ENCODE data around the gene KBTBD2. TPM values are rescaled to one million over a fixed set of nuclear protein-coding genes. Genes with fewer than 3 reads are reported as not detected.

Gene KBTBD2
- total and polyA plus RNA-seq, 2 experiments from 2014 or later: 19.1 to 33.1 TPM

GRCh38 chr7:32892521-32893206 lies 1.1 kb upstream of the KBTBD2 start:
- Histone ChIP-seq H4K20me1 (ENCODE audit: insufficient read depth) (0 out of 2 replicates have a peak, but pooled peaks cover 6% of the 10 kb centered on the region), H3K4me3 (peak overlapping the region; percentile 77), H2AFZ (peak overlapping the region; percentile 89), H3K79me2 (ENCODE audit: insufficient read depth) (peaks cover 33% of the 10 kb centered on the region), H3K27me3 (replicated peaks; ENCODE audit: insufficient read depth) (no peaks in the 10 kb centered on the region), H3K36me3 (ENCODE audit: low read depth) (no peaks in the 10 kb centered on the region), H3K9ac (peak overlapping the region; percentile 98), H3K9me2 (ENCODE audit: insufficient read depth) (no peaks in the 10 kb centered on the region), H3K4me1 (ENCODE audit: insufficient read depth) (peaks cover 23% of the 10 kb centered on the region), H3K27ac (peak overlapping the region; percentile 92), H3K4me2 (ENCODE audit: unreplicated experiment) (peak overlapping the region; percentile 96), H3K9me3 (ENCODE audit: low read depth) (no peaks in the 10 kb centered on the region), H3F3A (ENCODE audit: insufficient read depth) (peaks cover 44% of the 10 kb centered on the region)
- in situ Hi-C loops (cut with MboI): no loop called here
- whole genome bisulfite sequencing, 2 experiments (ENCODE audit: low coverage in 1 of 2, low lambda C conversion rate in 2 of 2, missing lambda C conversion rate in 2 of 2): 0 to 2% methylated on average over 22 of the region's 22 CpGs
- TF ChIP-seq EZH2 (IDR thresholded peaks at IDR 0.05; ENCODE audit: insufficient read depth, poor library complexity, severe bottlenecking) (no peak), EZH2phosphoT487 (IDR thresholded peaks at IDR 0.05; ENCODE audit: insufficient read depth, low read depth) (no peak)
- DNase-seq: peak; percentile 81

GRCh38 chr7:32891800-32892520 lies 400 bp upstream of the KBTBD2 start:
- in situ Hi-C loops (cut with MboI): no loop called here
- H3K27me3 ChIP-seq (replicated peaks; ENCODE audit: insufficient read depth): no peaks in the 10 kb centered on the region
- peak; percentile 99 for DNase-seq
- H3K4me3 ChIP-seq: peak overlapping the region; percentile 93
- H3K9me3 ChIP-seq (ENCODE audit: low read depth): no peaks in the 10 kb centered on the region
- TF ChIP-seq EZH2phosphoT487 (IDR thresholded peaks at IDR 0.05; ENCODE audit: insufficient read depth, low read depth): no peak
- peak overlapping the region; percentile 89 for H2AFZ ChIP-seq
- H3K4me1 ChIP-seq (ENCODE audit: insufficient read depth): peaks cover 29% of the 10 kb centered on the region
- no peaks in the 10 kb centered on the region for H3K36me3 ChIP-seq (ENCODE audit: low read depth)
- peak overlapping the region; percentile 97 for H3K27ac ChIP-seq
- peak overlapping the region; percentile 96 for H3K4me2 ChIP-seq (ENCODE audit: unreplicated experiment)
- no peaks in the 10 kb centered on the region for H3K9me2 ChIP-seq (ENCODE audit: insufficient read depth)
- H3K79me2 ChIP-seq (ENCODE audit: insufficient read depth): peaks cover 40% of the 10 kb centered on the region
- 0 out of 2 replicates have a peak, but pooled peaks cover 9% of the 10 kb centered on the region for H4K20me1 ChIP-seq (ENCODE audit: insufficient read depth)
- peaks cover 44% of the 10 kb centered on the region for H3F3A ChIP-seq (ENCODE audit: insufficient read depth)
- peak overlapping the region; percentile 98 for H3K9ac ChIP-seq
- WGBS, 2 experiments (ENCODE audit: low coverage in 1 of 2, low lambda C conversion rate in 2 of 2, missing lambda C conversion rate in 2 of 2): 1% methylated on average over 18 to 64 of the region's 85 CpGs

GRCh38 chr7:32890793-32891042 lies 842 bp downstream of the KBTBD2 start:
- peak overlapping the region; percentile 90 for H3K4me2 ChIP-seq (ENCODE audit: unreplicated experiment)
- no peak for TF ChIP-seq EZH2 (IDR thresholded peaks at IDR 0.05; ENCODE audit: insufficient read depth, poor library complexity, severe bottlenecking)
- no peak for TF ChIP-seq EZH2phosphoT487 (IDR thresholded peaks at IDR 0.05; ENCODE audit: insufficient read depth, low read depth)
- H3K9me3 ChIP-seq (ENCODE audit: low read depth): no peaks in the 10 kb centered on the region
- no peaks in the 10 kb centered on the region for H3K36me3 ChIP-seq (ENCODE audit: low read depth)
- peak overlapping the region; percentile 97 for H3K27ac ChIP-seq
- WGBS, 2 experiments (ENCODE audit: low coverage in 1 of 2, low lambda C conversion rate in 2 of 2, missing lambda C conversion rate in 2 of 2): 1% methylated on average over 8 of the region's 8 CpGs
- H3F3A ChIP-seq (ENCODE audit: insufficient read depth): peaks cover 44% of the 10 kb centered on the region
- H3K4me3 ChIP-seq: peak overlapping the region; percentile 93
- in situ Hi-C loops (cut with MboI): no loop called here
- peak overlapping the region; percentile 65 for H2AFZ ChIP-seq
- 0 out of 2 replicates have a peak, but pooled peaks cover 9% of the 10 kb centered on the region for H4K20me1 ChIP-seq (ENCODE audit: insufficient read depth)
- peak overlapping the region; percentile 98 for H3K9ac ChIP-seq
- H3K27me3 ChIP-seq (replicated peaks; ENCODE audit: insufficient read depth): no peaks in the 10 kb centered on the region
- DNase-seq: no peak
- H3K79me2 ChIP-seq (ENCODE audit: insufficient read depth): peaks cover 52% of the 10 kb centered on the region
- H3K4me1 ChIP-seq (ENCODE audit: insufficient read depth): peaks cover 35% of the 10 kb centered on the region
- H3K9me2 ChIP-seq (ENCODE audit: insufficient read depth): no peaks in the 10 kb centered on the region

- H4K20me1 ChIP-seq (ENCODE audit: insufficient read depth): 0 out of 2 replicates have a peak, but pooled peaks cover 9% of the 10 kb centered on the region
- WGBS, 2 experiments (ENCODE audit: low coverage in 1 of 2, low lambda C conversion rate in 2 of 2, missing lambda C conversion rate in 2 of 2): 1% methylated on average over 16 of the region's 16 CpGs
- no peaks in the 10 kb centered on the region for H3K9me3 ChIP-seq (ENCODE audit: low read depth)
- H3K27ac ChIP-seq: peak overlapping the region; percentile 97
- H3K79me2 ChIP-seq (ENCODE audit: insufficient read depth): peaks cover 57% of the 10 kb centered on the region
- H3K9ac ChIP-seq: peak overlapping the region; percentile 98
- peak overlapping the region; percentile 65 for H2AFZ ChIP-seq
- peak overlapping the region; percentile 93 for H3K4me3 ChIP-seq
- TF ChIP-seq EZH2 (IDR thresholded peaks at IDR 0.05; ENCODE audit: insufficient read depth, poor library complexity, severe bottlenecking) (no peak), EZH2phosphoT487 (IDR thresholded peaks at IDR 0.05; ENCODE audit: insufficient read depth, low read depth) (no peak)
- in situ Hi-C loops (cut with MboI): no loop called here
- peaks cover 44% of the 10 kb centered on the region for H3F3A ChIP-seq (ENCODE audit: insufficient read depth)
- peak; percentile 87 for DNase-seq
- H3K9me2 ChIP-seq (ENCODE audit: insufficient read depth): no peaks in the 10 kb centered on the region
- H3K36me3 ChIP-seq (ENCODE audit: low read depth): no peaks in the 10 kb centered on the region
- H3K4me2 ChIP-seq (ENCODE audit: unreplicated experiment): peak overlapping the region; percentile 90
- H3K27me3 ChIP-seq (replicated peaks; ENCODE audit: insufficient read depth): no peaks in the 10 kb centered on the region
- peaks cover 35% of the 10 kb centered on the region for H3K4me1 ChIP-seq (ENCODE audit: insufficient read depth)
These were observed 1.4 kb downstream of the KBTBD2 start for GRCh38 chr7:32890010-32890792.
